ENCODE data around the gene CACFD1. TPM values are rescaled to one million over a fixed set of nuclear protein-coding genes. Genes with fewer than 3 reads are reported as not detected.

Gene CACFD1
- total and polyA plus RNA-seq, 3 donors from 2014 or later: 34.7 to 47.9 (median 43.3) TPM

GRCh38 chr9:133429214-133429613 is 30.6 kb upstream of the CACFD1 start:
- WGBS, 2 donors: 10 to 12% methylated on average over 17 to 18 of the region's 18 CpGs
- intact Hi-C loops (cut with DNase I; ENCODE audit: low total_unique reads): no loop called here
- no peak for DNase-seq
- Histone ChIP-seq H3K27me3 (no peaks in the 10 kb centered on the region), H3K36me3 (ENCODE audit: low read depth, missing control alignments) (no peaks in the 10 kb centered on the region), H3K4me1 (no peaks in the 10 kb centered on the region), H3K27ac (no peak overlapping the region), H3K9me3 (no peaks in the 10 kb centered on the region), H3K4me3 (peak overlapping the region in 1 of 2 donors; percentile 38)
- TF ChIP-seq CTCF (IDR thresholded peaks at IDR 0.05): no peak
- TF ChIP-seq POLR2A (IDR thresholded peaks at IDR 0.05): no peak

- H3K4me1 ChIP-seq: no peaks in the 10 kb centered on the region
- peak; percentile 38 for DNase-seq
- TF ChIP-seq CTCF (IDR thresholded peaks at IDR 0.05) (peak in 1 of 3 experiments; percentile 26), POLR2A (IDR thresholded peaks at IDR 0.05) (no peak)
- intact Hi-C loops (cut with DNase I; ENCODE audit: low total_unique reads): no loop called here
- H3K9me3 ChIP-seq: no peaks in the 10 kb centered on the region
- 12 to 44% methylated on average over 11 to 49 of the region's 49 CpGs for WGBS, 2 donors
- no peaks in the 10 kb centered on the region for H3K36me3 ChIP-seq (ENCODE audit: low read depth, missing control alignments)
- H3K4me3 ChIP-seq: peak overlapping the region in 1 of 2 donors; percentile 36
- no peaks in the 10 kb centered on the region for H3K27me3 ChIP-seq
- no peak overlapping the region for H3K27ac ChIP-seq
Measured at GRCh38 chr9:133429641-133430161, 30.1 kb upstream of the CACFD1 start.

- no peak overlapping the region for H3K27ac ChIP-seq
- WGBS, 2 donors: 85 to 90% methylated on average over 1 of the region's 1 CpG
- H3K36me3 ChIP-seq (ENCODE audit: low read depth, missing control alignments): no peaks in the 10 kb centered on the region
- no peaks in the 10 kb centered on the region for H3K9me3 ChIP-seq
- intact Hi-C loops (cut with DNase I; ENCODE audit: low total_unique reads): no loop called here
- H3K27me3 ChIP-seq: no peaks in the 10 kb centered on the region
- DNase-seq: no peak
- H3K4me1 ChIP-seq: no peaks in the 10 kb centered on the region
- peak overlapping the region in 1 of 2 donors; percentile 36 for H3K4me3 ChIP-seq
- TF ChIP-seq POLR2A (IDR thresholded peaks at IDR 0.05): no peak
- TF ChIP-seq CTCF (IDR thresholded peaks at IDR 0.05): no peak
Measured at GRCh38 chr9:133430244-133430643, 29.5 kb upstream of the CACFD1 start.

GRCh38 chr9:133433351-133433843 is 26.4 kb upstream of the CACFD1 start:
- DNase-seq: no peak
- 78 to 86% methylated on average over 3 to 11 of the region's 11 CpGs for WGBS, 2 donors
- intact Hi-C loops (cut with DNase I; ENCODE audit: low total_unique reads): no loop called here
- Histone ChIP-seq H3K4me3 (no peak overlapping the region), H3K9me3 (no peaks in the 10 kb centered on the region), H3K27me3 (no peaks in the 10 kb centered on the region), H3K27ac (no peak overlapping the region), H3K36me3 (ENCODE audit: low read depth, missing control alignments) (no peaks in the 10 kb centered on the region), H3K4me1 (no peaks in the 10 kb centered on the region)
- TF ChIP-seq POLR2A (IDR thresholded peaks at IDR 0.05): no peak
- TF ChIP-seq CTCF (IDR thresholded peaks at IDR 0.05): no peak

GRCh38 chr9:133436681-133437080 is 23.1 kb upstream of the CACFD1 start:
- 67 to 93% methylated on average over 3 to 16 of the region's 16 CpGs for WGBS, 2 donors
- Histone ChIP-seq H3K4me1 (no peaks in the 10 kb centered on the region), H3K27ac (no peak overlapping the region), H3K9me3 (no peaks in the 10 kb centered on the region), H3K36me3 (ENCODE audit: low read depth, missing control alignments) (no peaks in the 10 kb centered on the region), H3K4me3 (no peak overlapping the region), H3K27me3 (no peaks in the 10 kb centered on the region)
- no peak for DNase-seq
- intact Hi-C loops (cut with DNase I; ENCODE audit: low total_unique reads): no loop called here
- TF ChIP-seq POLR2A (IDR thresholded peaks at IDR 0.05) (no peak), CTCF (IDR thresholded peaks at IDR 0.05) (no peak)

Data from testis (tissue), 3 donors.